Measurements from ENCODE around the gene LOC128125822.

The LOC128125822 gene

DNA sequence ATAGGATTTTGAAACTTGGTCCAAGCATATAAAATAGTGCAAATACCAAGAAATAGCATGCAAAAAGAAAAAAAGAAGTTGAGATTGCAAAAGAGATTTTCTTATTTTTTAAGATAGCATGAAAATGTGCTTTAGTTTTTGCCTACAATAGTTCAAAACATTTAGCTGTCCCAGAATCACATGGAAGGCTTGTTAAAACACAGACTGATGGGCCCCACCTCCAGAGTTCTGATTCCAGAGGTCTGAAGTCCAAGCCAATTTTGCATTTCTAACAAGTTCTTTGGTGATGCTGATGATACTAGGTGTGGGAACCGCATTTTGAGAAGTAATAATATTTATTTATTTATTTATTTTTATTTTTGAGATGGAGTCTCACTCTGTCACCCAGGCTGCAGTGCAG, 33.7 kb upstream of the LOC128125822 start:
- Mint-ChIP-seq H3K27ac (no peak overlapping the region), H3K36me3 (no peaks in the 10 kb centered on the region), H3K9me3 (peaks cover 0 to 5% (median 2%) of the 10 kb centered on the region in 7 donors), H3K4me3 (no peak overlapping the region), H3K4me1 (no peaks in the 10 kb centered on the region), H3K27me3 (peaks cover 9 to 17% (median 14%) of the 10 kb centered on the region in 3 donors)
- ATAC-seq (ENCODE audit: low read depth in 2 of 2) (no peak), DNase-seq (no peak)

DNA sequence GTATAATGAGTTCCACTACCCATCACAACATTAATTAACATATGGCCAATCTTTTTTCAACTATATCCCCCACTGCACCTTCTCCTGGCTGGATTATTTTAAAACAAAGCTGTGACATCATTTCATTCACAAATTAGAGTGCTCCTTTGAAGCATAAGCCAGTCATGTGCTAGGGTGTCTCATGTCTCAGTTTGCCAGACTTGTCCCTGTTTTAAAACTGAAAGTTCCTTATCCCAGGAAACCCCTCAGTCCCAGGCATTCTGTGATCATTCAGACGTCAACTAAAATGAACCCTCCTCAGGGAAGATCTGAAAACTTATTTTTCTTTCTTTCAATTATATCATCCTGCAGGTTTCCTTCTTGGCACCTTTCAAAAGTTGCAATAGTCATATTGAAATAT, 29.3 kb upstream of the LOC128125822 start:
- peaks cover 0 to 5% of the 10 kb centered on the region in 2 donors for H3K36me3 Mint-ChIP-seq
- H3K9me3 Mint-ChIP-seq: peaks cover 0 to 5% (median 2%) of the 10 kb centered on the region in 7 donors
- H3K4me3 Mint-ChIP-seq: no peak overlapping the region
- H3K4me1 Mint-ChIP-seq: no peaks in the 10 kb centered on the region
- ATAC-seq (ENCODE audit: low read depth in 2 of 2) (no peak), DNase-seq (no peak)
- H3K27ac Mint-ChIP-seq: no peak overlapping the region
- peaks cover 12 to 27% (median 19%) of the 10 kb centered on the region in 3 donors for H3K27me3 Mint-ChIP-seq

DNA sequence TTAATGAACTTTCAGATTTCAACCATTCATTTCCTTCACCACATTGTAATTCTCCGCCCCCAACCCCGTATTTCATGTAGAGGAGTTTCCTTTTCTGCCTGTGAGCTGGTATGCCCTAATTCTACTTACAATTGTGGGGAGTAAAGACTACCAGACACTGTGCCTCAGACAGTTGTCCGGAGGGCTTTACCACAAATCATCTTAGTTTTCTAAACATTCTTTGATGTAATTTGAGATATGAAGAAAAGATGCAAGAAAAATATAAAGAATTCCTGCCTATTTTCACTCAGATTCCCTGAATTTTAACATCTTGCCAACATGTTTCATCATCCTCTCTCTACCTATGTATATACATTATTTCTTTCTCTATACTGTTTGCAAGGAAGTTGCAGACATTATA, 28.3 kb upstream of the LOC128125822 start:
- Mint-ChIP-seq H3K4me1 (no peaks in the 10 kb centered on the region), H3K9me3 (peaks cover 0 to 5% (median 2%) of the 10 kb centered on the region in 7 donors)
- no peak for ATAC-seq (ENCODE audit: low read depth in 2 of 2)

DNA sequence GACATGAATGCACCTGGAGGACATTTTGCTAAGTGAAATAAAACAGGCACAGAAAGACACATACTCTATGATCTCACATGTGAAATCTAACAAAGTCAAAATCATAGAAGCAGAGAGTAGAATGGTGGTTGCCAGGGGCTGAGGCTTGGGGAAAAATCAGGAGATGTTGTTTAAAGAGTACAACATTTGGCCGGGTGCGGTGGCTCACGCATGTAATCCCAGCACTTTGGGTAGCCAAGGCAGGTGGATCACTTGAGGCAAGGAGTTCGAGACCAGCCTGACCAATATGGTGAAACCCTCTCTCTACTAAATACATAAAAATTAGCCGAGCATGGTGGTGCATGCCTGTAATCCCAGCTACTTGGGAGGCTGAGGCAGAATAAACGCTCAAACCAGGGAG, 26.0 kb upstream of the LOC128125822 start:
- H3K27me3 Mint-ChIP-seq: peaks cover 7 to 23% (median 22%) of the 10 kb centered on the region in 3 donors
- peaks cover 0 to 5% (median 2%) of the 10 kb centered on the region in 7 donors for H3K9me3 Mint-ChIP-seq
- ATAC-seq (ENCODE audit: low read depth in 2 of 2): no peak

More for the DNA sequence above, 28.3 kb upstream of the LOC128125822 start:
- Mint-ChIP-seq H3K27ac (no peak overlapping the region), H3K4me3 (no peak overlapping the region), H3K36me3 (peaks cover 0 to 8% of the 10 kb centered on the region in 2 donors), H3K27me3 (peaks cover 12 to 28% (median 22%) of the 10 kb centered on the region in 3 donors)
- no peak for DNase-seq

DNA sequence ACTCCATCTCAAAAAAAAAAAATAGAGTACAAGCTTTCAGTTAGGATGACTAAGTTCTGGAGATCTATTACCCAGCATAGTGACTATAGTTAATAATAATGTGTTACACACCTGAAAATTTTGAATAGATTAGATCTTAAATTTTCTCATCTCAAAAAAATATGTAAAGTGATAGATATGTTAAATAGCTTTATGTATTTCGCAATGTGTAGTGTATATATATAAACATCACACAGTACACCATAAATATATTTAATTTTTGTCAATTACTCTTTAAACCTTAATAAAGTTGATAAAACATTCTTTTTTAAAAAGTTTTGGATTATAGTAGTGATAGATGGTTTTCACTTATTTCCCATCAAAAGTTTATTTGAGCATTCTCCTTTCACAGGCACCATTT, 25.6 kb upstream of the LOC128125822 start:
- no peak for ATAC-seq (ENCODE audit: low read depth in 2 of 2)
- Mint-ChIP-seq H3K9me3 (peaks cover 0 to 5% (median 2%) of the 10 kb centered on the region in 7 donors), H3K4me3 (no peak overlapping the region)

More for the DNA sequence above, 26.0 kb upstream of the LOC128125822 start:
- no peak overlapping the region for H3K27ac Mint-ChIP-seq
- peaks cover 0 to 8% of the 10 kb centered on the region in 2 donors for H3K36me3 Mint-ChIP-seq
- no peak overlapping the region for H3K4me3 Mint-ChIP-seq
- H3K4me1 Mint-ChIP-seq: no peaks in the 10 kb centered on the region
- DNase-seq: no peak

DNA sequence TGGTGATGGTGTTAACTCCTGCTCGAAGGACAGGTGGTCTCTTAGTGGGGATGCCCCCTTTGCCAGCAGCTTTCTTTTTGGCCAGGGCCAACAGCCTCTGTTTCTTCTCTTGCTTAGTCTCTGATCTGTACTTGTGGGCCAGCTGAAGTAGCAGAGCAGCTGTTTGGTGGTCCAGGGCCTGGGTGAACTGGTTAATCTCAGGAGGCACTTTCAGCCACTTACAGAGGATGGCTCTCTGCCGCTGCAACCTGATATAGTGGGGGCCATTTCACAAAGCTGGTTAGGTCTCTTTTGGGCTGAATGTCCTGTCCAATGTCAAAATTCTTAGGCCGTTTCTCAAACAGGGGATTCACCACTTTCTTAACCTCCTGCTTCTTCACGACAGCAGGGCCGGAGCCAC, 23.2 kb upstream of the LOC128125822 start:
- DNase-seq: no peak
- ATAC-seq (ENCODE audit: low read depth in 2 of 2): no peak
- H3K4me3 Mint-ChIP-seq: no peak overlapping the region
- peaks cover 0 to 8% of the 10 kb centered on the region in 2 donors for H3K36me3 Mint-ChIP-seq
- H3K9me3 Mint-ChIP-seq: peaks cover 0 to 2% (median 0%) of the 10 kb centered on the region in 7 donors
- peaks cover 0 to 19% (median 18%) of the 10 kb centered on the region in 3 donors for H3K27me3 Mint-ChIP-seq
- H3K4me1 Mint-ChIP-seq: no peaks in the 10 kb centered on the region
- peak overlapping the region in 1 of 6 donors; percentile 24 for H3K27ac Mint-ChIP-seq

More for the DNA sequence above, 25.6 kb upstream of the LOC128125822 start:
- Mint-ChIP-seq H3K4me1 (no peaks in the 10 kb centered on the region), H3K27ac (no peak overlapping the region), H3K27me3 (peaks cover 7 to 22% (median 20%) of the 10 kb centered on the region in 3 donors), H3K36me3 (peaks cover 0 to 8% of the 10 kb centered on the region in 2 donors)
- no peak for DNase-seq

DNA sequence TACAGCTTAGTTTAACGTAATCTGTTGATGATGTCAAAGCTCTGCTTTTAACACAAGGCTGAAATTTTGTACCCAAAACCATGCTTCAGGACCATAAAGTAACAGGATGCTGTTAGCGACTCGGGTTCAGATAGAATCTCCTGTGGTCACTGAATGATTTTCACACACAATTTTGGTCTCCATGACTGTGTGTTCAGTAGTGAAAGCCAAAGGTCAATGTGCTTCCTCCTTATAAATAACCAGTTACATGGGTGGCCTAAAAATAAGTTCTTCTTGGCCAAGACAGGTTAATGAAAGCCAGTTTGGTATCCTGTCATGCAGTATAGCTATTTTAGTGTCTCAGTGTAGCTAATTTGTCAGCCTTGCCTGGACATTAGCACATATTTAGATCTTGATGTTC, 19.1 kb upstream of the LOC128125822 start:
- Mint-ChIP-seq H3K4me3 (no peak overlapping the region), H3K27ac (no peak overlapping the region), H3K9me3 (peaks cover 0 to 2% (median 0%) of the 10 kb centered on the region in 7 donors), H3K27me3 (peaks cover 11 to 35% (median 20%) of the 10 kb centered on the region in 3 donors), H3K4me1 (no peaks in the 10 kb centered on the region), H3K36me3 (peaks cover 0 to under 1% of the 10 kb centered on the region in 2 donors)
- ATAC-seq (ENCODE audit: low read depth in 2 of 2) (no peak), DNase-seq (no peak)

DNA sequence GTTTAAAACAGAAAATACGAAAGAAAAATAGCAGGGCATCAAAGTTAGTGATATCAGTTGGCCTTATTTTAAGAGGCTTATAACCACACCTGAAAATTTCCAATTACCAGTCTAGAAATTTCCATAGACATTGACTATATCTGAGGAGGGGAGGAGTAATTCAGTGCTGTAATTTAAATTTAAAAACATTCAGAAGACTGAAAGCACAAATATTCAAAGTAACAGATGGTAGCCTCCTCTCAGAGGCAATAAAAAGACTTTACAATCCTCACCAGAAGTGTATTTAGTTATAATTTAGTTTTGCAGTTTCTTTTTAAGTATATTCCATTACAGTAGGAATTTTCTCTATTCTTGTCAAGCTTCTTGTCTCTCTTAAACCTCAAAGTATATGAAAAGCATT, 18.4 kb upstream of the LOC128125822 start:
- no peaks in the 10 kb centered on the region for H3K4me1 Mint-ChIP-seq
- H3K9me3 Mint-ChIP-seq: peaks cover 0 to 2% (median 0%) of the 10 kb centered on the region in 7 donors
- peaks cover 17 to 41% (median 23%) of the 10 kb centered on the region in 3 donors for H3K27me3 Mint-ChIP-seq
- no peak overlapping the region for H3K4me3 Mint-ChIP-seq
- DNase-seq: no peak
- H3K36me3 Mint-ChIP-seq: no peaks in the 10 kb centered on the region
- no peak overlapping the region for H3K27ac Mint-ChIP-seq
- no peak for ATAC-seq (ENCODE audit: low read depth in 2 of 2)

DNA sequence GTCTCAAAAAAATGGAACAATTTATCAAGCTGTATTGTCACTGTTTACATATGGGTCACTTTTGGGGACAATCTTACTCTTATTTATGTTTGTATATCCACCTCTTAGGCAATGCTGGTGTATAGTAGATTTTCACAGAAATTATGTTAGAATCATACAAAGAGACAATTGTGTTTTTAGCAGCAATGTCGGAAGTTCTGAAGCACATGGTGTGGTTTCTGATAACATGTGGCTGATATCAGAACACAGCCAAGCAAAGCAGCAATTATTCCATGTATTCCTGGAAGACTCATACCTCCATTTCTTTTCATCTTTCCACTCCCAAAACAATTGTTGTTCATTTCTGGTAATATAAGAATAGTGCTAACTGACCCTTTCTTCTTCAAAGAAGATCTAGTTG, 17.5 kb upstream of the LOC128125822 start:
- H3K4me3 Mint-ChIP-seq: no peak overlapping the region
- no peak for DNase-seq
- ATAC-seq (ENCODE audit: low read depth in 2 of 2): no peak
- H3K9me3 Mint-ChIP-seq: peaks cover 0 to 2% (median 0%) of the 10 kb centered on the region in 7 donors
- H3K27me3 Mint-ChIP-seq: peaks cover 17 to 41% (median 23%) of the 10 kb centered on the region in 3 donors
- H3K4me1 Mint-ChIP-seq: no peaks in the 10 kb centered on the region
- H3K27ac Mint-ChIP-seq: peak overlapping the region in 1 of 6 donors; percentile 19
- no peaks in the 10 kb centered on the region for H3K36me3 Mint-ChIP-seq

DNA sequence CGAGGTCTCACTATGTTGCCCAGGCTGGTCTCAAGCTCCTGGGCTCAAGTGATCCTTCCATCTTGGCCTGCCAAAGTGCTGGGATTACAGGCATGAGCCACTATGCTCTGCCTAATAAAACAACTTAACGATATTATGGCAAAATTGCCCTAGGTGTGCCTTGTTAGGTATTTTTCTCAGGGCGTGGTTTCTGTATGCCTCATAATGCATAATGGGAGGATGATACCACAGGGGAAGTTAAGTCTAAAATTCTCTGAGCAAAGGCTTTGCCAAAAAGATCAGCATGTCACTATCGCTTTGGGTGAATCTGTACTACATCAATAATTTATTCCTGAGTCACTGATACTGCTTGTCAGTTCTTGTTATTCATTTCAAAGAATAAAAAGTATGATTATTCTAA, 15.9 kb upstream of the LOC128125822 start:
- Mint-ChIP-seq H3K4me1 (no peaks in the 10 kb centered on the region), H3K9me3 (peaks cover 0 to 2% (median 0%) of the 10 kb centered on the region in 7 donors), H3K36me3 (no peaks in the 10 kb centered on the region), H3K27me3 (peaks cover 21 to 41% (median 29%) of the 10 kb centered on the region in 3 donors), H3K4me3 (no peak overlapping the region), H3K27ac (no peak overlapping the region)
- ATAC-seq (ENCODE audit: low read depth in 2 of 2): no peak
- no peak for DNase-seq

DNA sequence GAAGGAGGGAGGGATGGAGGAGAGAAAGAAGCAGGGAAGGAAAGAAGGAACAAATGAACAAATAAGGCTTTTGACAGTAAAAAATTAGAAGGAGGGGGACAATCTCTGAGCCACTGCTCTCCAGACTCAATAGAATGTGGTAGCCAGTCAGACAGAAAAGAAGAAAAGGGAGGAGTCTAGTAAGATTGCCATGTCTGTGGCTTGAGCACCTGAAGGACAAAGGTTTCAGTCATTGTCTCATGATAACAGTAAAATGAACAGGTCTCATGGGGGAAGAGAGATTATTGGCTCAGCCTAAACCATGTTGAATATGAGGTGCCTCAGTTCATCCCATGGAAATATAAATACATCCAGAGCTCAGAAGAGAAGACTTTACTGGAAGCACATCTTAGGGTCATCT, 14.0 kb upstream of the LOC128125822 start:
- H3K4me1 Mint-ChIP-seq: no peaks in the 10 kb centered on the region
- H3K27me3 Mint-ChIP-seq: peaks cover 21 to 39% (median 29%) of the 10 kb centered on the region in 3 donors

DNA sequence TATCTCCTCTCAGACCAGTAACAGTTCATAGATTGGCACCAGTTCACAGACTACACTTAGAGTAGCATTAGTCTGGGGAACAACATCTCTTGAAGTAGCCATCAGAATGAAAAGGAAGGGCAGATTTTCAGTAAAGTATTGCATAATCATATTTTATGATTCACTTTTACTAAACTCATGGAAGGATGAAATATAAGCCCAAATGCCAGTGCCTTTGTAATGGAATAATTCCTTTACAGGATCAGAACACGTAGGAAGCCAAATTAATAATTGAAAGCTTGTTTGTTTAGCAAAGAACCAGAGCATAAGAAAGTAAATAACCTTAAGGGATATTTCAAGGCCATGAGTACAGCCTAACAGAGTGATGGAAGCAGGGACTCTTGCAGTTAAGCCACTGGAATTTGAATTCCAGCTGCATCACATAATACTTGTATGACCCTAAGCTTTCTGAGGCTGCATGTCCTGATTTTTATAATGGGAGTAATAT, 11.4 kb upstream of the LOC128125822 start:
- no peaks in the 10 kb centered on the region for H3K36me3 Mint-ChIP-seq
- H3K9me3 Mint-ChIP-seq: no peaks in the 10 kb centered on the region
- no peaks in the 10 kb centered on the region for H3K4me1 Mint-ChIP-seq

More for the DNA sequence above, 14.0 kb upstream of the LOC128125822 start:
- no peaks in the 10 kb centered on the region for H3K36me3 Mint-ChIP-seq
- H3K4me3 Mint-ChIP-seq: no peak overlapping the region
- no peak for DNase-seq
- H3K27ac Mint-ChIP-seq: no peak overlapping the region
- no peak for ATAC-seq (ENCODE audit: low read depth in 2 of 2)
- H3K9me3 Mint-ChIP-seq: no peaks in the 10 kb centered on the region

DNA sequence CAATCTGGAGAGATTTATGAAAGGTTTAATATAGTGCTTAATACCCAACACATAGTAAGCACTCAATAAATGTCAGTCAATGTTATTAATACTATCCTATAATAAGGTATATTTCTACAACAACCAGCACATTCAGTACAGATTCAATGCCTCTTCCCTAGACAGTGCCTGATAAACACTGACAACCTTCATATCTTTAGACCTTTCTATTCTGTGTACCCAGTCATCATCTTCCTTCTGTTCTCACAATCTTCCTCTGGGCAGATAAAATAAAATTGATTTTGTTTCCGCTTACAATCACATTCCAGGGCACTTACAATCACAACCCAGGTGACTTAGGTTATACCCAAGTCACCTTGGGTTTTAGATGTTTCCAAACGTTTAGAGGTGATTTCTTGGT, 11.0 kb upstream of the LOC128125822 start:
- no peak overlapping the region for H3K27ac Mint-ChIP-seq
- no peaks in the 10 kb centered on the region for H3K4me1 Mint-ChIP-seq
- DNase-seq: no peak
- H3K36me3 Mint-ChIP-seq: no peaks in the 10 kb centered on the region
- no peak for ATAC-seq (ENCODE audit: low read depth in 2 of 2)
- no peak overlapping the region for H3K4me3 Mint-ChIP-seq
- no peaks in the 10 kb centered on the region for H3K9me3 Mint-ChIP-seq
- H3K27me3 Mint-ChIP-seq: peaks cover 19 to 25% (median 20%) of the 10 kb centered on the region in 3 donors

More for the DNA sequence above, 11.4 kb upstream of the LOC128125822 start:
- H3K27ac Mint-ChIP-seq: no peak overlapping the region
- ATAC-seq (ENCODE audit: low read depth in 2 of 2) (no peak), DNase-seq (no peak)
- H3K4me3 Mint-ChIP-seq: no peak overlapping the region
- peaks cover 21 to 25% (median 24%) of the 10 kb centered on the region in 3 donors for H3K27me3 Mint-ChIP-seq

DNA sequence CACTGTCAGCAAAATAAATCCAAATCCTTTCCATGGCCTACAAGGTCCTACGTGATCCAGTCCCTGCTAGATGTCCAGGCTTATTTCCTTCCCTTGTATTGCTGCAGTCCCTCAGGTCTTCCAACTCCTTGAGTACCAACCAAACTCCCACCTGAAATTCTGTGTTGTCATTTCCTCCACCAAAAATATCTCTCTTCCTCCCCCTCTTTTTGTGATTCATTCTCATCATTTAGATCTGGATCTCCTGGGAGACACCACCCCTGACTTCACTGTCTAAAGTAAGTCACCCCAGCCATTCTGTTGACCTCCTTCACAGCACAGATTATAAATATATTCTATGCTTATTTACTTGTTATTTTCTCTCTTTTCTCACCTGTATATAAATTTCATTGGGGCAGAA, 9.0 kb upstream of the LOC128125822 start:
- H3K36me3 Mint-ChIP-seq: no peaks in the 10 kb centered on the region
- peaks cover 7 to 19% (median 14%) of the 10 kb centered on the region in 3 donors for H3K27me3 Mint-ChIP-seq
- H3K27ac Mint-ChIP-seq: no peak overlapping the region
- H3K4me1 Mint-ChIP-seq: no peaks in the 10 kb centered on the region
- H3K4me3 Mint-ChIP-seq: no peak overlapping the region
- no peak for ATAC-seq (ENCODE audit: low read depth in 2 of 2)
- H3K9me3 Mint-ChIP-seq: no peaks in the 10 kb centered on the region
- DNase-seq: no peak

All from naive B cell (primary cell).